Effector CD8-positive, alpha-beta T cell (primary cell): Measurements from ENCODE around the gene LUC7L2.
"Not testable (repeated sequence)": the region's sequence is repeated elsewhere in the genome, so short reads cannot be mapped to it uniquely, and the experiment has no call there.

Source experiments
- DNase-seq: peaks from one replicate; lab custom pipeline; 2025; lab: John Stamatoyannopoulos, UW

Gene LUC7L2

DNA sequence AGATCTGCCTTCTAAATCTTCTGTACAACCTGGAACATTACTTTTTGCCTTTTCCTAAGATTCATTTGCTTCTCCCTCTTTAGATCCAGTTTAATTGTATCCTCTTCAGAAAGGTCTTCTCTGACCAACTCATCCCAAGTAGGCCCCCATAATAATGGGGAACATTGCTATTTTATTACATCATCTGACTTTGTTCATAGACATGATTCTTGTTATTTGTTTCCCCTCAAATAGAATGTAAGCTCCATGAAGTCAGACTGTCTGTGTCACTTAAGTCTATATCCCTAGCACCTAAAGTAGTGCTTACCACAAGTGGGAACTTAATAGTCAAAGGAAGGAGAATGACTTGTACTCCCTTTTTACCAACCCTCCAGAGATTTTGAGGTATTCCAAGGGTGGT lies 37.5 kb downstream of the LUC7L2 start:
- DNase-seq, result no peak

DNA sequence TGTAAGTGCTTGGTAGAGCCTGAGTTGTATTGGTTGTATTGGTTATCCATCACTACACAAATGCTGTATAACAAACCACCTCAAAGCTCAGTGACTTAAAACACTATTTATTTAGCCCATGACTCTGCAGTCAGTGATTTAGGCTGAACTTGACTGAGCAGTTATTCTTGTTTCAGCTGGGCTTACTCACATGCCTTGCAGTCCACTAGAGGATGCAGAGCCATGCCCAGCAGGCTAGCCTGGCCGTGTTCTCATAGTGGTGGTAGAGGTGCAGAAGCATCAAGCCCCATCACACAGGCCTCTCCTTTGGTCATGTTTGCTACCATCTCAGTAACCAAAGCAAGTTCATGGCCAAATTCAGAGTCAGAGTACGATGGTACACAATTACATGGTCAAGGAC lies 43.9 kb downstream of the LUC7L2 start:
- DNase-seq, result no peak

- DNase-seq, result no peak
These were observed 47.9 kb downstream of the LUC7L2 start for GRCh38 chr7:139407555-139407954.

GRCh38 chr7:139414743-139415402 lies 55.2 kb downstream of the LUC7L2 start:
- not testable (repeated sequence) for DNase-seq

DNA sequence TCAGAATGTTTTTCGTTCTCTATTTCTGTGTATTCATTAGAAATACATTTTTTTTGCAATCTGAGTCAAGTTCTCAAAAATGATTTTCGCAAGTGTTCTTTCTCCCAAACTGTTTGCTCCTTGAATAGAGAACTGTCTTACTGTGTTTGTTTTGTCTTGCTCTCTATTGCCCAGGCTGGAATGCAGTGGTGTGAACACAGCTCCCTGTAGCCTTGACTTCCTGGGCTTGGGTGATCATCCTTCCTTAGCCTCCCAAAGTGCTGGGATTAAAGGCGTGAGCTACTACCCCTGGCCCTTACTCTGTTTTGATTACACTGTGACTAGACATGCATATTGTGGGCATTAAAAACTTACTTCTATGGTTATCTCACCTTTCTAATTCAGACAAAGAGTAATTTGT lies 56.7 kb downstream of the LUC7L2 start:
- DNase-seq, result no peak

GRCh38 chr7:139417478-139417877 lies 57.8 kb downstream of the LUC7L2 start:
- no peak for DNase-seq

- DNase-seq, result no peak
These were observed 61.4 kb downstream of the LUC7L2 start for GRCh38 chr7:139421123-139421522.

DNA sequence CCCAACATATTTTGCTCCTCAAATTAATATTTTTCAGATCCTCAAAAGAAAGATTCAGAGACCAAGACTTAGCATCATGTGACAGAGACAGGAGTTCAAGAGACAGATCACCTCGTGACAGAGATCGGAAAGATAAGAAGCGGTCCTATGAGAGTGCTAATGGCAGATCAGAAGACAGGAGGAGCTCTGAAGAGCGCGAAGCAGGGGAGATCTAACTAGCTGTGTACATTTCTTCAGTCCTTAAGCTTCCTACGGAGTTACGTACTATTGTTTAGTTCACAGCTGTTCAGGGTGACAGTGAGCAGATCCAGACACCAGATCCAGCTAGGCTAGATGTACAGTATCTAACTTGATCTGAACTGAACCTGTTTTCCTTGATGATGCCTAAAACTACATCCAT lies 62.4 kb downstream of the LUC7L2 start:
- DNase-seq, result no peak

DNA sequence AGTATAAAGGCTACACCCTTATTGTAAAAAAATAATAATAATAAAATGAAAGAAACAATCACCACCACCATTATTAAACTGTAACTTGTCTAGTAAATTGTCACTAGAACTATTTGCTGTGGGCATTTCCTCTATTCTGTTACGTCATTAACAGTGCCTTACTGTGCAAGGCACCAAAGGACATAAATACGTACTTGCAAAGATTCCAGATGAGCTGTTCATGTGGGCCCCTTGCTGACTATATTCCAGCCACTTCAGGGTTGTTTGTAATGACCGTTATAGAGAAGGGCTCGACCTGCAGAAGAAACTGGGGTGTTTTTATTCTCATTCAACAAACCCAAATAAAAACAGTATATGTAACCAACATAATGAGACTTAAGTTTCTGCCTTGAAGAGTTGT lies 63.4 kb downstream of the LUC7L2 start:
- DNase-seq, result no peak

DNA sequence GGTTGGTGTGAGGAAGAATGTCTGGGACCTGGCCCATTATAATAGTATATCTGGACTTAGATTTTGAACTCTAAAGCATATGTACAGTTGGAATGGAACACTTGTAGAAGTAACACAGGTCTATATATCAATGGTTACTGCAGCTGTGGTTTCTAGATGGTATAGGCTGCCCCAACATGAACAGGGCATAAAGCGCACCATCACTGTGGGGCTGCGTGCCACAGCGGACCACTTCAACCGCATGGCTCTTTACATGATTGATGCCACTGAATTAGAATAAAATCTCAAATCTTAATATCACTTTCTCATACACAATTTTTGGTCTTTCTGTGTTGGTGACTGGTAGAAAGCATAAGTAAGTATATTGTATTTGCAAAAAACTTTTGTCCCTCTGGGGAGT lies 64.3 kb downstream of the LUC7L2 start:
- no peak for DNase-seq

DNA sequence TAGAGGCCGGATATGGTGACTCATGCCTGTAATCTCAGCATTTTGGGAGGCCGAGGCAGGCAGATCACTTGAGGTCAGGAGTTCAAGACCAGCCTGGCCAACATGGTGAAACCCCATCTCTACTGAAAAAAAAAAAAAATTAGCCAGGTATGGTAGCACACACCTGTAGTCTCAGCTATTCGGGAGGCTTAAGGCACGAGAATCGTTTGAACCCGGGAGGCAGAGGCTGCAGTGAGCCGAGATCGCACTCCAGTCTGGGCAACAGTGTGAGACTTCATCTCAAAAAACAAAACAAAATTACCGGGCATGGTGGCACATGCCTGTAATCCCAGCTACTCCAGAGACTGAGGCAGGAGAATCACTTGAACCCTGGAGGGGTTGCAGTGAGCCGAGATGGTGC lies 66.0 kb downstream of the LUC7L2 start:
- DNase-seq, result not testable (repeated sequence)

DNA sequence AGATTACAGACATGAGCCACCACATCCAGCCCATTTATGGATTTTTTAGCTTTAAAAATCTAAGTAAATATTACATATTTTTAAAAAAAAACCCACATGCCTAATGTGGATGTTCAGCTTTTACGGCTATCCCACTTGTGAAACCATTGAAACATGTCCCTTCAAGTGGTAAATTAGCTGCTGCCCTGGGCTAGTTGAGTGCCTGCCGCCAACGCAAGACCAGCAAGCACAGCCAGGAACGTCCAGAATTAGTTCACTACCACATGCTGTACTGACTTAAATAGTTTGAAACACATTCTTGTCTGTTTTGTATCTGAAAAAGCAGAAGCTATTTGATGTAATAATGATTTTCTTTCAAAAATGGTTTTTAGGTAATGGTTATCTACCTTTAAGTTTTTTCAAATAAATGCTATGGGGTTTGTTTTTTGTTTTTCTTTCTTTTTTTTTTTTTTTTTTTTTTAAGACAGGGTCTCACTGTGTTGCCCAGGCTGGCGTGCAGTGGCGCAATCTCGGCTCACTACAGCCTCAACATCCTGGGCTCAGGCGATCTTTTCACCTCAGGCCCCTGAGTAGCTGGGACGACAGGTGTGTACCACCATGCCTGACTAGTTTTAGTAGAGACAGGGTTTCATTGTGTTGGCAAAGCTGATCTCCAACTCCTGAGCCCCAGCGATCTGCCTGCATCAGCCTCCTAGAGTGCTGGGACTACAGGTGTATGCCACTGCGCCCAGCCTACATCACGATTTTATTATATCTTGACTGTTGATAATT lies 66.7 kb downstream of the LUC7L2 start:
- no peak for DNase-seq

DNA sequence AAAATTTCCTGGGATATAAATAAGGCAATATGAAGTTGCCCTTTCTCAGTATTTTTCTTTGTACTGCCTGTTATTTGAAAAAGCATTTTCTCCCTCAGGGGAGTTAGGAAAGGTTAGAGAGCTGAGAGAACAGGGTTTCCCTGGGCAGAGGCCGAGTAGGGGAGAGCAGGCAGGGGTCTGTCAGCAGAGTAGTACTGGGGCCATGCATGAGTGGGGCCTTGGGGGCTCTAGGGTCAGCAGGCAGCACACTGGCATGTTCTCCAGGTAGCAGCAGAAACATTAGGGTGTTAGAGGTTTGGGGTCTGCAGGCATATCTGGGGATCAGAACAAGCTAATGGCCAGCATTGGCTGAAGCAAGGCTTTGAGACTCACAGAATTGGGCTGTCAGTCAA lies 67.3 kb downstream of the LUC7L2 start:
- no peak for DNase-seq

- DNase-seq, result no peak
These were observed 68.1 kb downstream of the LUC7L2 start for GRCh38 chr7:139427788-139428187.

GRCh38 chr7:139429735-139430134 lies 70.0 kb downstream of the LUC7L2 start:
- DNase-seq, result not testable (repeated sequence)

DNA sequence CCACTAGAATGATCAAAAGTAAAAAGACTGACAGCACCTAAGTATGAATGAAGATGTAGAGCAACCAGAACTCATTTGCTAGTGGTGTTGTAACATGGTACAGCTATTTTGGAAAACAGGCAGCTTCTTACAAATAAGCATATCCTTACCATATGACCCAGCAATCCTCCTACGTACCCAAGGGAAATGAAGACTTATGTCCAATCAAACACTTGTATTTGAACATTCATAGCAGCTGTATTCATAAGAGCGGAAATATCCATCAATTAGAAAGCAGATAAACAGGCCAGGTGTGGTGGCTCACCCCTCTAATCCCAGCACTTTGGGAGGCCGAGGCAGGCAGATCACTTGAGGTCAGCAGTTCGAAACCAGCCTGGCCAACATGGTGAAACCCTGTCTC lies 70.7 kb downstream of the LUC7L2 start:
- DNase-seq, result no peak

GRCh38 chr7:139431010-139431409 lies 71.3 kb downstream of the LUC7L2 start:
- no peak for DNase-seq

GRCh38 chr7:139431459-139431858 lies 71.8 kb downstream of the LUC7L2 start:
- DNase-seq, result no peak

DNA sequence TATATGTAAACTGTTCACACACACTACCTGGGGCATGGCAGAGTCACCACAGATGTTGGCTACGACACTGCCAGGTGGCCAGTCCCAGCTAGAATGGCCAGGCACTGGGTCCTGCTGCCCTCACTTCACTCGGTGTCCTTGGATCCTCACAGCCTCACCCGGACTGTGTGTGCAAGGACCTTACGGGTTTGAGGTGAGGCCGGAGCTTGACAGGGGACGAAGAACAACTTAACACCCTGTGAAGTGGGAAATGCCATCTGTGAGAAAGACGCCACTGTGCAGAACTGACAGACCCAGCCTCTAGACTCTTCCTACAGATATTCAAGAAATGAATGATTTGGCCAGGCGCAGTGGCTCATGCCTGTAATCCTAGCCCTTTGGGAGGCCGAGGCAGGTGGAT lies 77.1 kb downstream of the LUC7L2 start:
- DNase-seq, result no peak

- DNase-seq, result no peak
These were observed 79.7 kb downstream of the LUC7L2 start for GRCh38 chr7:139439375-139439774.

- DNase-seq, result no peak
These were observed 82.3 kb downstream of the LUC7L2 start for GRCh38 chr7:139441961-139442360.

- DNase-seq, result no peak
These were observed 86.6 kb downstream of the LUC7L2 start for GRCh38 chr7:139446051-139446890.

DNA sequence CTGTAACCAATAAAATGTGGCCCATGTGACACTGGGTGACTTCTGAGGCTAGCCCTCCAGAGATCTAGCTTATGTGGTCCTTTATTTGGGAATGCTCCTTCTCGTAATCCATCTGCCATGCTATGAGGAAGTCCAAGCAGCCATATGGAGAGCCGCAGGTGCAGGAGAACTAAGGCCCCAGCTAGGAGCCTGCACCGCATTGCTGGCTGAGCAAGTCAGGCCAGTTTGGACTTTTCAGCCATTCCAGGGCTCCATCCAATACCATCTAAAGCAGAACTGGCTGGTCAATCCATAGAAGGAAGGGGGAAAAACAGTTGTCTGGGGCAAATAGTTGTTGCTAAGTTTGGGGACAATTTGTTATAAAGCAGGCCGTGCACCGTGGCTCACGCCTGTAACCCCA lies 91.2 kb downstream of the LUC7L2 start:
- DNase-seq, result no peak
